Mucosa of rectum (tissue), 2 donors: Measurements from ENCODE around the gene HTT.
A peak's percentile ranks its signal among the peaks of the same experiment; 100 is the strongest.
"Not testable (repeated sequence)": the region's sequence is repeated elsewhere in the genome, so short reads cannot be mapped to it uniquely, and the experiment has no call there.

Experiments
- H3K27ac ChIP-seq, 2 donors: one replicate each; pipeline ENCODE4 v1.7.0; 2013; ENCODE audit warnings: inconsistent platforms in 2 of 2, low read depth in 2 of 2, low read length in 2 of 2
- H3K27me3 ChIP-seq, 2 donors: one replicate each; pipeline ENCODE4 v1.7.0; 2013; ENCODE audit warnings: low read length in 2 of 2; ENCODE audit not compliant: control insufficient read depth in 2 of 2, insufficient read depth in 2 of 2
- H3K36me3 ChIP-seq, 2 donors: one replicate each; pipeline ENCODE4 v1.7.0; 2013; ENCODE audit warnings: low read length in 2 of 2; ENCODE audit not compliant: control insufficient read depth in 2 of 2, insufficient read depth in 2 of 2
- H3K4me1 ChIP-seq, 2 donors: one replicate each; pipeline ENCODE4 v1.7.0; 2013; ENCODE audit warnings: low read length in 2 of 2, mild to moderate bottlenecking in 1 of 2; ENCODE audit not compliant: control insufficient read depth in 2 of 2, insufficient read depth in 2 of 2
- H3K4me3 ChIP-seq, 2 donors: one replicate each; pipeline ENCODE4 v1.7.0; 2013; ENCODE audit warnings: low read length in 2 of 2
- H3K9ac ChIP-seq, 2 donors: one replicate each; pipeline ENCODE4 v1.7.0; 2013; ENCODE audit warnings: low read length in 2 of 2, low read depth in 1 of 2, mild to moderate bottlenecking in 1 of 2
- H3K9me3 ChIP-seq, 2 donors: one replicate each; pipeline ENCODE4 v1.7.0; 2013; ENCODE audit warnings: low read length in 2 of 2; ENCODE audit not compliant: control insufficient read depth in 2 of 2
- donor health status: healthy.
- donor health status: Normal muscosa, but diverticular disease.

The HTT gene

DNA sequence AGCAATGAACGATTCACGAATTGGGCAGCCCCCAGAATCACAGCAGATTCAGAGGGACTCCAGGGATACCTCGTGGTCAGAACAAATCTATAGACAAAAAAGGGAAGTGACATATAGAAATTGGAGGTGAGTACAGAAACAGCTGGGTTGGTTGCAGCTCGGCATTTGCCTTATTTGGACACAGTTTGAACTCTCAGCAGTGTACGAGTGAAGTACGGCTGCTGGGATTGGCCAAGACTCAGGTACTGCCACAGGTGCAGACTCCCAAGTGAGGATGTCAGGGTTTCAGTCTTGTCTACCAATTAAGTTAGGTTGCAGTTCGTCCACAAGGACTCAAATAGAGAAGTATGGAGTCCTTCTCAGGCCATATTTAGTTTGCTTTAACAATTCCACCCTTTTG lies 28.3 kb upstream of the HTT start:
- H3K27me3 ChIP-seq, result no peaks in the 10 kb centered on the region
- H3K36me3 ChIP-seq, result no peaks in the 10 kb centered on the region
- H3K9ac ChIP-seq, result no peak overlapping the region
- H3K27ac ChIP-seq, result no peak overlapping the region
- no peak overlapping the region for H3K4me3 ChIP-seq
- no peaks in the 10 kb centered on the region for H3K9me3 ChIP-seq
- peaks cover 7 to 21% of the 10 kb centered on the region in 2 donors for H3K4me1 ChIP-seq

DNA sequence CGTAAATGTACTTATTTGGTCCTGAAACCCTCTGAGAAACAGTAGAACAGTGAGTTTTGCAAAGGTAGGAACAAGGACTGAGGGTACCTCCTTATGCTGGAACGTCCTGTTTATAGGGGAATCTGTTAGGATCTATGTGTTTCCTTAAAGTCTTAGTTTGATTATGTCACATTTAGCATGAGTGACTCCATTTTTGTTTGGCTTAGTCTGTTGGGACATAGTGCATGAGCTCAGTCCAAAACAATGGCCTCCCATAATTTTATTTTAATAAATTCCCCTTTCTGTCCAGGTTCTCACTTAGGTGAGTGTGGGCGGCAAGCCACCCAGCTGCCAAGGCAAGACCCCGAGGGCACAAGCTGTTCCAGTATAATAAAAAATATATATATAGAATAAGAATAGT lies 27.9 kb upstream of the HTT start:
- H3K36me3 ChIP-seq, result no peaks in the 10 kb centered on the region
- H3K4me1 ChIP-seq, result peaks cover 5 to 17% of the 10 kb centered on the region in 2 donors
- no peaks in the 10 kb centered on the region for H3K27me3 ChIP-seq
- no peak overlapping the region for H3K27ac ChIP-seq
- H3K4me3 ChIP-seq, result no peak overlapping the region
- no peak overlapping the region for H3K9ac ChIP-seq
- no peaks in the 10 kb centered on the region for H3K9me3 ChIP-seq

DNA sequence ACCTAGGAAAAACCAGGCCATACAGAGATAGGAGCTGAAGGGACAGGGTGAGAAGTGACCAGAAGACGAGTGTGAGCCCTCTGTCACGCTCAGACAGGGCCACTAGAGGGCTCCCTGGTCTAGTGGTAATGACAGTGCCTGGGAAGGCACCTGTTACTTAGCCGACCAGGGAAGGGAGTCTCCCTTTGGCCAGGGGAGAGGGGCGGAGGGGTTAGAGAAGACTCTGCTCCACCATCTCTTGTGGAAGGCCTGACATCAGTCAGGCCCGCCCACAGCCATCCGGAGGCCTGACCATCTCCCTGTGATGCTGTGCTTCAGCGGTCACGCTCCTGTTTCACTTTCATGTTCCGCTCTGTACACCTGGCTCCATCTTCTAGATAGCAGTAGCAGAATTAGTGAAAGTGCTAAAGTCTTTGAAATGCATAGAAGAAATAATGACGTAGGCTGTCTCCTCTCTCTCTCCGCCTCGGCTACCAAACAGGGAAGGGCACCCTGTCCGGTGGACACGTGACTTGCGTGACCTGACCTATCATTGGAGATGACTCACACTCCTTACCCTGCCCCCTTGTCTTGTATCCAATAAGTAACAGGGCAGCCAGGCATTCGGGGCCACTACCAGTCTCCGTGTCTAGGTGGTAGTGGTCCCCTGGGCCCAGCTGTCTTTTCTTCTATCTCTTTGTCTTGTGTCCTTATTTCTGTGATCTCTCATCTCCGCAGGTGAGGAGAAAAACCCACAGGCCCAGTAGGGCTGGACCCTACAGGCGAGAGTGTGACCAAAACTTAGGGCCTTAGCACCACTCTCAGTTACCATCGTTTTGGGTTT lies 26.8 kb upstream of the HTT start:
- Histone ChIP-seq H3K4me1 (peaks cover 5 to 9% of the 10 kb centered on the region in 2 donors), H3K9ac (peak overlapping the region; percentile 41 to 53), H3K36me3 (no peaks in the 10 kb centered on the region), H3K9me3 (no peaks in the 10 kb centered on the region), H3K27ac (peak overlapping the region; percentile 5 to 56), H3K4me3 (peak overlapping the region; percentile 68 to 69), H3K27me3 (no peaks in the 10 kb centered on the region)

DNA sequence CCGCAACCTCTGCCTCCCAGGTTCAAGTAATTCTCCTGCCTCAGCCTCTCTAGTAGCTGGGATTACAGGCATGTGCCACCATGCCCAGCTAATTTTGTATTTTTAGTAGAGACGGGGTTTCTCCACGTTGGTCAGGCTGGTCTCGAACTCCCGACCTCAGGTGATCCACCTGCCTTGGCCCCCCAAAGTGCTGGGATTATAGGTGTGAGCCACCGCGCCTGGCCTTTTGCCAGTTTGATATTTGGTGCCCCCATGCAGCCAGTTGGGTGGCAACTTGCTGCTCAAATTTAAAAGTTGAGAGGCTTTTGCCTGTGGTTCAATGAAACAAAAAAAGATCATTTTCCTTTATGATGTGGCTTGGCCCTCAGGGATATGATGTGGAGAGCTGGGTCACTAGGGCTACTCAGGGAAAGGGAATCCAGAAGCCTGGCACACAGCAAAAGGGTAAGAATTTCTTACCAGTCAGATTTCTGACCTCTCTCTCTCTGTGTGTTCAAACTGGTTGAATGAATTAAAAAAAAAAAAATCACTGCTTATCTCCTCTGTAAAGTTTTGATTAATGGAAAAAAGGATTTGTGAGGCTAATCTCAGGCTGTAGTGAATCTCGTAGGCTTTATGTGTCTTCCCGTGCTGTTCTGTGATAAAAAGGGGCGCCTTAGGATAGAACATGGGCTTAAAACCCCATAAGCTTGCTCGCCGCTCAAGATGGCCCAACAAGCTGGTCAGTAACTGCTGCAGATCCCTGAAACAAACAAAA lies 23.2 kb upstream of the HTT start:
- H3K4me1 ChIP-seq, H3K4me3 ChIP-seq, H3K36me3 ChIP-seq, H3K9me3 ChIP-seq, H3K9ac ChIP-seq, H3K27ac ChIP-seq, H3K27me3 ChIP-seq: not testable (repeated sequence)

DNA sequence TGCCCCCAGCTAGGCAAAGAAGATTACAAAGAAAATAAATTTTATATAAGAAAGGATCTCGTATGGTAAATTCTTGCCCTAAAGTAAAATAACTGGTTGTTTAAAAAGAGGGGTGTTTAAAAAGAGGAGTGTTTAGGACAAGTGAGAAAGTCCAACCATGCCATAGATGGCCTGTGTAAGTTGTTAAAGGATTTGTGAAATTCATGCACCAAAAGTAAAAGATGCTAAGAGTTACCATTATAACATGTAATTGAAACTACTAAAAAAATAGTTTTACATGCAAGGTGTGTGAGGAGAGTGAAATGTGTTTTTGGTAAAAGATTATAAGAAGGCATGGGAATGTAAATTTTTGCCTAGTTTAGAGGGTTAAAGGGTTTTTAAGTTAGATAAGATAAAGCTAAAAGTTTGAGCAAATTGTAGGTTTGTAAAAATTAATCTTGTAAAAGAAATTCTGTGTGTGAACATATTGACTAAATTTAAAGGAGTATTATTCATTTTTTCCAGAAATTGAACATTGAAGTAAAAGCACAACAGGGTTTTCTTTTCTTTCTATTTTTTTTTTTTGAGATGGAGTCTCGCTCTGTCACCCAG lies 20.2 kb upstream of the HTT start:
- Histone ChIP-seq H3K27me3 (no peaks in the 10 kb centered on the region), H3K9ac (no peak overlapping the region), H3K9me3 (peaks cover 0 to 5% of the 10 kb centered on the region in 2 donors), H3K36me3 (no peaks in the 10 kb centered on the region), H3K4me3 (no peak overlapping the region), H3K4me1 (no peaks in the 10 kb centered on the region), H3K27ac (no peak overlapping the region)

- Histone ChIP-seq H3K4me1 (no peaks in the 10 kb centered on the region), H3K36me3 (no peaks in the 10 kb centered on the region), H3K27ac (no peak overlapping the region), H3K9me3 (peaks cover 0 to 5% of the 10 kb centered on the region in 2 donors), H3K27me3 (no peaks in the 10 kb centered on the region), H3K4me3 (no peak overlapping the region), H3K9ac (no peak overlapping the region)
These were observed 14.5 kb upstream of the HTT start for GRCh38 chr4:3059943-3060342.

- H3K9ac ChIP-seq, result no peak overlapping the region
- H3K9me3 ChIP-seq, result peaks cover 0 to 5% of the 10 kb centered on the region in 2 donors
- no peaks in the 10 kb centered on the region for H3K27me3 ChIP-seq
- H3K36me3 ChIP-seq, result no peaks in the 10 kb centered on the region
- H3K4me3 ChIP-seq, result no peak overlapping the region
- no peaks in the 10 kb centered on the region for H3K4me1 ChIP-seq
- no peak overlapping the region for H3K27ac ChIP-seq
These were observed 13.5 kb upstream of the HTT start for GRCh38 chr4:3060946-3061345.

DNA sequence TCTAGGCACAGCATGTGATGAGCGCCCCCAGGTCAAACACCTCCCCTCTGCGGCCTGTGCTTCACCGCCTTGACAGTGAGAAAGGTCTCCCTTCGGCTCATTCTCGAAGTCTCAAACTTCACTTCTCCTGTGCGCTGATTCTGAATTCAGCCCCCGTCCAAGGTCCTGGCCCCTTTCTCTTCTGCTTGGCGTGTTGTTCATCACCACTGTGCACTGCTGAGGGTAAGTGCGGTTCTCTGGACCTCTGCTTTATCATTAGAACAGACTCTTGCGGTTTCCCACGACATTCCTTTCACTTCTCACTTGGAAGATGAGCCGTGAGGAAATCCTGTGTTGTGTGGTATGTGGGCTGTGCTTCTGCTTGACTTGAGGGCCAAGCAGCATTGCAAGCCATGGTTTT lies 12.0 kb upstream of the HTT start:
- Histone ChIP-seq H3K36me3 (no peaks in the 10 kb centered on the region), H3K27me3 (no peaks in the 10 kb centered on the region), H3K27ac (no peak overlapping the region), H3K9me3 (no peaks in the 10 kb centered on the region), H3K4me3 (no peak overlapping the region), H3K9ac (no peak overlapping the region), H3K4me1 (no peaks in the 10 kb centered on the region)

DNA sequence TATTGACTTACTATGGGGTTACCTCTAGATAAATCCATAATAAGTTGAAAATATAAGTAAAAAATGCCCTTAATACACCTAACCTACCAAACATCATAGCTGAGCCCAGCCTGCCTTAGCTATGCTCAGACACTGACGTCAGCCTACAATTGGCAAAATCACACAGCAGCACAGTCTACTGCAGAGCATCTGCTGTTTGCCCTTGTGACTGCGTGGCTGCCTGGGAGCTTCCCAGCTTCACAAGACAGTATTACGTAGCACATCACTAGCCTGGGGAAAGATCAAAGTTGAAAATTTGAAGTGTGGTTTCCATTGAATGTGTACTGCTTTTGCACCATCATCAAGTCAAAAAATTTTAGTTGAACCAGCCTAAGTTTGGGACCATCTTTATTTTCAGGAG lies 8.9 kb upstream of the HTT start:
- Histone ChIP-seq H3K4me3 (no peak overlapping the region), H3K36me3 (no peaks in the 10 kb centered on the region), H3K9me3 (no peaks in the 10 kb centered on the region), H3K27me3 (no peaks in the 10 kb centered on the region), H3K27ac (no peak overlapping the region), H3K9ac (no peak overlapping the region), H3K4me1 (no peaks in the 10 kb centered on the region)

DNA sequence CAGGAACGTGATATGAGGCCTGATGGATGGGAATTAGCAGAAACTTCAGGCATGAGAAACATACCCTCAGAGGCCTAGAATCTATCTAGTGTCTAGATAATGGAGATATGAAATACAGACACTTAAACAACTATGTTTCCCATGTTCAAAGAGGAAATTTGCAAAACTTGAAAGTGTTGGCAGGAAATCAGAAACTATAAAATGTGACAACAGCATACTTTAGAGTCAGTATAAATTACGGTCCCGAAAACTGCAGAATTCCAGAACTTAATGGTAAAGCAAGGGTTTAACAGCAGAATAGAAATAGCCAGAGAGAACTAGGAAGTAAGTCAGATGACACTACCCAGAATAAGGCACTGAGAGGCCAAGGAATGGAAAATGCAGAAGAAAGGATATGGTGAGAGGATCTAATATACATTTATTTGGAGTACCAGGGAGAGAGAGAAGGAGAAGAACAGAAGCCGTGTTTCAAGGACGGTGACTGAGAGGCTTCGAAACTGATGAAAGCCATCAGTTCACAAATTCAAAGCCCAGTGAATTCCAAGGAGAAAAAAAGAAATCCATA lies 7.6 kb upstream of the HTT start:
- Histone ChIP-seq H3K9ac (no peak overlapping the region), H3K27me3 (no peaks in the 10 kb centered on the region), H3K4me1 (no peaks in the 10 kb centered on the region), H3K36me3 (no peaks in the 10 kb centered on the region), H3K9me3 (no peaks in the 10 kb centered on the region), H3K27ac (no peak overlapping the region), H3K4me3 (no peak overlapping the region)
